HCT116 (cell line): ENCODE measurements around the gene ZNF789. TPM values are rescaled to one million over a fixed set of nuclear protein-coding genes. Genes with fewer than 3 reads are reported as not detected.

ENCODE experiments used
- ATAC-seq: fragments of 200-7000 bp; cut with Tn5 transposase; 2 replicates; pipeline ENCODE4 v1.9.1; 2020; ENCODE audit warnings: mild to moderate bottlenecking, moderate library complexity
- BruUV-seq: library from RNA; stranded (reverse); fragments of 400-500 nt; replicated peaks from 2 replicates; lab custom pipeline; 2021; lab: Mats Ljungman, UMichigan
- CTCF ChIA-PET: fragments of 300-600 bp; sonication (Branson Sonifier 250); formaldehyde crosslinking; loops from one replicate; lab custom pipeline; 2021; ENCODE audit warnings: antibody characterized with exemption; lab: Charles Lee
- POLR2A ChIA-PET: fragments of 300-600, 350-600 bp; sonication (Branson Sonifier 250); formaldehyde crosslinking; loops from one replicate; lab custom pipeline; 2021; ENCODE audit warnings: antibody characterized with exemption; lab: Charles Lee
- RAD21 ChIA-PET, 2 experiments: fragments of 300-600 bp; sonication (Branson Sonifier 250); formaldehyde crosslinking; loops; one replicate each; lab custom pipeline; 2023; ENCODE audit warnings: low total read pairs in 2 of 2; ENCODE audit not compliant: uncharacterized antibody in 2 of 2, unreplicated experiment in 2 of 2, low non-redundant PET in 1 of 2; lab: Charles Lee
- DNase-seq: peaks from one replicate; pipeline ENCODE4 v3.0.0-alpha.2; 2010; ENCODE audit warnings: low read depth, low spot score
- H2AFZ ChIP-seq: fragments of 200-600 bp; shearing (Covaris generic), sonication (generic); 2 replicates; pipeline ENCODE4 v1.6.1; 2017; ENCODE audit warnings: low read depth, mixed run types, mixed read lengths, antibody characterized with exemption, low read length; ENCODE audit not compliant: poor library complexity, severe bottlenecking
- H3K27ac ChIP-seq: 2 replicates; pipeline ENCODE4 v1.5.1; 2012; ENCODE audit warnings: low read depth, low read length
- H3K27me3 ChIP-seq: fragments of 200-600 bp; sonication (generic); 2 replicates; pipeline ENCODE4 v1.6.1; 2016; ENCODE audit warnings: mixed run types, low read length, mixed read lengths; ENCODE audit not compliant: insufficient read depth
- H3K36me3 ChIP-seq, 2 experiments: fragments of 200-500 bp in 1 of 2; fragments of 200-600 bp in 1 of 2; sonication (Bioruptor generic) in 1 of 2; sonication (generic) in 1 of 2; 2 replicates each; pipeline versions ENCODE4 v1.5.1 to v1.6.1; 2014 to 2016; ENCODE audit warnings: low read length in 2 of 2, inconsistent platforms in 1 of 2, mixed read lengths in 1 of 2, mixed run types in 1 of 2; ENCODE audit not compliant: insufficient read depth in 2 of 2, control insufficient read depth in 1 of 2
- H3K4me1 ChIP-seq, 2 experiments: fragments of 200-600 bp in 1 of 2; sonication (generic) in 1 of 2; 2 replicates each; pipeline versions ENCODE4 v1.5.1 to v1.6.1; 2012 to 2017; ENCODE audit warnings: low read length in 2 of 2, inconsistent platforms in 1 of 2, mild to moderate bottlenecking in 1 of 2, mixed read lengths in 1 of 2, mixed run types in 1 of 2, moderate library complexity in 1 of 2; ENCODE audit not compliant: insufficient read depth in 2 of 2, control insufficient read depth in 1 of 2
- H3K4me2 ChIP-seq: fragments of 200-600 bp; sonication (generic); 2 replicates; pipeline ENCODE4 v1.6.1; 2017; ENCODE audit warnings: mixed run types, low read length, mixed read lengths
- H3K4me3 ChIP-seq, 2 experiments: fragments of 200-600 bp in 1 of 2; sonication (generic) in 1 of 2; replicated peaks in 1 of 2; 2 replicates each; pipeline ENCODE4 v1.5.1; 2011 to 2016; ENCODE audit warnings: low read length in 2 of 2, control low read depth in 1 of 2, low read depth in 1 of 2, mild to moderate bottlenecking in 1 of 2, mixed read lengths in 1 of 2, mixed run types in 1 of 2
- H3K79me2 ChIP-seq: fragments of 200-600 bp; sonication (generic); 2 replicates; pipeline ENCODE4 v1.6.1; 2017; ENCODE audit warnings: mild to moderate bottlenecking, mixed run types, low read length, moderate library complexity, mixed read lengths; ENCODE audit not compliant: insufficient read depth
- H3K9ac ChIP-seq: fragments of 200-600 bp; sonication (generic); 2 replicates; pipeline ENCODE4 v1.6.1; 2016; ENCODE audit warnings: low read length, mixed read lengths
- H3K9me2 ChIP-seq: fragments of 200-600 bp; sonication (generic), shearing (Covaris generic); 2 replicates; pipeline ENCODE4 v1.6.1; 2017; ENCODE audit warnings: mixed run types, mild to moderate bottlenecking, moderate library complexity; ENCODE audit not compliant: insufficient read depth
- H3K9me3 ChIP-seq, 2 experiments: fragments of 200-500 bp in 1 of 2; fragments of 200-600 bp in 1 of 2; sonication (Bioruptor generic) in 1 of 2; sonication (generic) in 1 of 2; 2 replicates each; pipeline ENCODE4 v1.6.1; 2014 to 2017; ENCODE audit warnings: low read length in 2 of 2, mixed read lengths in 2 of 2, inconsistent platforms in 1 of 2, low read depth in 1 of 2, mild to moderate bottlenecking in 1 of 2, mixed run types in 1 of 2, moderate library complexity in 1 of 2; ENCODE audit not compliant: control insufficient read depth in 1 of 2, insufficient read depth in 1 of 2
- H4K20me1 ChIP-seq: fragments of 200-600 bp; sonication (generic), shearing (Covaris generic); 2 replicates; pipeline ENCODE4 v1.6.1; 2017; ENCODE audit warnings: mixed run types, mild to moderate bottlenecking, moderate library complexity; ENCODE audit not compliant: insufficient read depth
- ATF3 ChIP-seq: IDR thresholded peaks from 2 replicates; pipeline ENCODE4 v1.6.1; 2012
- CBX3 ChIP-seq: IDR thresholded peaks from 2 replicates; pipeline ENCODE4 v1.6.1; 2012; ENCODE audit warnings: low read depth
- EZH2phosphoT487 ChIP-seq: fragments of 200-600 bp; IDR thresholded peaks from 2 replicates; pipeline ENCODE4 v1.6.1; 2018; ENCODE audit warnings: antibody characterized with exemption, borderline replicate concordance
- FOSL1 ChIP-seq: IDR thresholded peaks from 2 replicates; pipeline ENCODE4 v1.6.1; 2012; ENCODE audit warnings: low read depth
- JUND ChIP-seq: IDR thresholded peaks from 2 replicates; pipeline ENCODE4 v1.6.1; 2012
- POLR2A ChIP-seq: IDR thresholded peaks from 2 replicates; pipeline ENCODE4 v1.7.0; 2011; ENCODE audit warnings: borderline replicate concordance; ENCODE audit not compliant: insufficient read depth, insufficient read length; ENCODE audit errors: extremely low read depth
- POLR2AphosphoS5 ChIP-seq: IDR thresholded peaks from 2 replicates; pipeline ENCODE4 v1.6.1; 2011; ENCODE audit warnings: mild to moderate bottlenecking, low read depth, low read length, moderate library complexity
- RAD21 ChIP-seq: IDR thresholded peaks from 2 replicates; pipeline ENCODE4 v1.6.1; 2012; ENCODE audit warnings: low read depth, mild to moderate bottlenecking
- SIN3A ChIP-seq: IDR thresholded peaks from 2 replicates; pipeline ENCODE4 v1.6.1; 2012; ENCODE audit warnings: low read depth
- SP1 ChIP-seq: IDR thresholded peaks from 2 replicates; pipeline ENCODE4 v1.6.1; 2012; ENCODE audit warnings: low read depth
- SRF ChIP-seq: IDR thresholded peaks from 2 replicates; pipeline ENCODE4 v1.6.1; 2012; ENCODE audit warnings: low read depth
- TCF7L2 ChIP-seq: IDR thresholded peaks from 2 replicates; pipeline ENCODE4 v1.7.0; 2011; ENCODE audit warnings: borderline replicate concordance, inconsistent platforms; ENCODE audit not compliant: insufficient read depth, insufficient read length; ENCODE audit errors: extremely low read depth
- ZNF274 ChIP-seq: fragments of 200-500 bp; sonication (Bioruptor generic); IDR thresholded peaks from 2 replicates; pipeline ENCODE4 v1.6.1; 2014; ENCODE audit warnings: mild to moderate bottlenecking, low read depth, low read length, inconsistent platforms
- intact Hi-C: fragments of 100-400 bp; cut with micrococcal nuclease; formaldehyde crosslinking; loops from 2 replicates; pipeline ENCODE4 v1.10.0; 2022
- total RNA-seq: library from RNA; stranded (reverse); gene quantifications from one replicate; pipeline ENCODE4 v1.2.1, GENCODE V29; 2021; ENCODE audit not compliant: unreplicated experiment
- TF ChIP-seq, protein P1 (sequence below): IDR thresholded peaks from 2 replicates; pipeline ENCODE4 v1.6.1; 2012

The ZNF789 gene
- total RNA-seq, 1 experiment from 2014 or later, result 8.2 TPM

- ATAC-seq (no peak), DNase-seq (no peak)
- intact Hi-C loops, result no loop called here
- no peaks in the 10 kb centered on the region for H3K9me2 ChIP-seq
- H3K27me3 ChIP-seq, result no peaks in the 10 kb centered on the region
- no peak overlapping the region for H2AFZ ChIP-seq
- H3K27ac ChIP-seq, result no peak overlapping the region
- no TSS peak for BruUV-seq
- peaks cover 0 to 11% of the 10 kb centered on the region in 2 experiments; a peak in 2 of 4 replicates for H3K4me1 ChIP-seq
- H3K4me3 ChIP-seq, result no peak overlapping the region
- POLR2A ChIA-PET, result no interaction called here
- no peak for TF ChIP-seq TCF7L2
- TF ChIP-seq POLR2A, result no peak
- TF ChIP-seq CBX3, result no peak
- H3K36me3 ChIP-seq, result peaks cover 0 to 5% of the 10 kb centered on the region in 2 experiments; a peak in 3 of 4 replicates
- RAD21 ChIA-PET, result interaction anchor here in 1 of 2 experiments (0.6 kb wide), 1 partner anchor 14 kb away, joined by 5 read pairs; no protein-coding TSS in a partner anchor
- H3K79me2 ChIP-seq, result peaks cover 71% of the 10 kb centered on the region
- H4K20me1 ChIP-seq, result no peaks in the 10 kb centered on the region
- H3K9ac ChIP-seq, result no peak overlapping the region
- CTCF ChIA-PET, result no interaction called here
- no peak overlapping the region for H3K4me2 ChIP-seq
- H3K9me3 ChIP-seq, result no peaks in the 10 kb centered on the region
Measured at GRCh38 chr7:99476107-99476506, 3.4 kb downstream of the ZNF789 start.

DNA sequence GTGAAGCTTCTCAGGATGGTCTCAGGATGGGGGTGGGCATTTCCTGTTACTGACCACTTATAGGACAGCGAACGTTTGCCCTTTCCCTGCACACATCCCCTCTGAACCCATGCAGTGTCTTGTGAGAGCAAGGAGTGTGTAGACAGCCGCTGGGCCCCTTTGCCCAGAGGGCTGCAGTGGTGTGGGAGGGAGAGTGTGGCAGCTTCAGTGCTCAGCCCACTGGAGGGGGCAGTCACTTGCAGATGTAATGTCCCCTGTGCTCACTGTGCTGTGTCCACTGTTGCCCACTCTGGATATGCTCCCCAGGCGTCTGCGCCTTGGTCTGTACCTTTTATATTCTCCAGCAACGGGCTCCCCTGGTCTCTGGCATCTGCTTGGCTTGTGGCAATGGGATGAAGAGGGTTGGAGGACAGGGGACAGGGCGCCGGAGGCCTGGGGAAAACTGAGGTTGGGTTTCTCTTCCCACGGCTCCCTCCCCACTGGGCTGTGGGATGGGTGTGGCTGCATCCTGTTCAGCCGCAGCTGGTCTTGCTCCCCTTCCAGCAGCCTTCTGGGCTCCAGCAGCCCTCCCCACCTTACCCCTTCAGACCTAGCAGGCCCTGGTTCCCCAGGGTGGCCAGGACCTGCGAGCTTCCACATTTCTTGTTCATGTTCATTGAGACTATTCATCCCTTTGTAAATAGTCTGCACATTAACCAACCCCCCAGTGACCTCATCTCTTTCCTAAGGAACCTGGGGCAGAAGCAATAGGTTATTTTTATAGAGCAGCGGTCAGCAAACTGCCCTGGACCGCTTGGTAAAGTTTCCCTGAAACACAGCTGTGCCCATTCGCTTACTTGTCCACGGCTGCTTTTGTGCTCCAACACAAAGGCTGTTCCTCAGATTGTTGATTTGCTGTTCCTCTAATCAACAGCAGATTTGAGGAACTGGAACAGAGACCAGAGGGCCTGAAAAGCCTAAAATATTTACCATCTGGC lies 6.1 kb downstream of the ZNF789 start:
- H3K9me2 ChIP-seq, result no peaks in the 10 kb centered on the region
- TF ChIP-seq SP1, result no peak
- no peak for TF ChIP-seq ATF3
- TF ChIP-seq, protein P1, sequence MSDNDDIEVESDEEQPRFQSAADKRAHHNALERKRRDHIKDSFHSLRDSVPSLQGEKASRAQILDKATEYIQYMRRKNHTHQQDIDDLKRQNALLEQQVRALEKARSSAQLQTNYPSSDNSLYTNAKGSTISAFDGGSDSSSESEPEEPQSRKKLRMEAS, result no peak
- TF ChIP-seq ZNF274, result no peak
- TF ChIP-seq FOSL1, result no peak
- no peak for TF ChIP-seq SIN3A
- TF ChIP-seq JUND, result no peak
- TF ChIP-seq CBX3, result no peak
- no peak for TF ChIP-seq RAD21
- no peak for TF ChIP-seq SRF
- TF ChIP-seq POLR2AphosphoS5, result no peak
- TF ChIP-seq EZH2phosphoT487, result no peak
- TF ChIP-seq, all 23 proteins: peak for 0
- ATAC-seq, result no peak
- intact Hi-C loops, result no loop called here
- H3K4me1 ChIP-seq, result peaks cover 0 to 3% of the 10 kb centered on the region in 2 experiments; a peak in 2 of 4 replicates
- no peak for DNase-seq
- POLR2A ChIA-PET, result no interaction called here
- no TSS peak for BruUV-seq
- peaks cover 5 to 11% of the 10 kb centered on the region in 2 experiments; a peak in 3 of 4 replicates for H3K36me3 ChIP-seq
- no peaks in the 10 kb centered on the region for H4K20me1 ChIP-seq
- CTCF ChIA-PET, result no interaction called here
- no peaks in the 10 kb centered on the region for H3K27me3 ChIP-seq
- H3K4me2 ChIP-seq, result no peak overlapping the region
- H2AFZ ChIP-seq, result no peak overlapping the region
- H3K9ac ChIP-seq, result no peak overlapping the region
- no peaks in the 10 kb centered on the region for H3K9me3 ChIP-seq
- peaks cover 61% of the 10 kb centered on the region for H3K79me2 ChIP-seq
- RAD21 ChIA-PET, result no interaction called here
- H3K27ac ChIP-seq, result no peak overlapping the region
- H3K4me3 ChIP-seq, result no peak overlapping the region
